WTC11 (cell line): ENCODE data around the gene TPM4. TPM values are rescaled to one million over a fixed set of nuclear protein-coding genes. Genes with fewer than 3 reads are reported as not detected.

ENCODE experiments used
- ATAC-seq: fragments of 200-7000 bp; cut with Tn5 transposase; 2 replicates; pipeline ENCODE4 v1.10.0; 2021; ENCODE audit warnings: mild to moderate bottlenecking, moderate library complexity
- CTCF ChIA-PET: fragments of 300-600 bp; sonication (Branson Sonifier 250); formaldehyde crosslinking; loops from one replicate; lab custom pipeline; 2021; ENCODE audit warnings: antibody characterized with exemption; lab: Charles Lee
- POLR2A ChIA-PET: fragments of 350-600 bp; sonication (Branson Sonifier 250); formaldehyde crosslinking; loops from one replicate; lab custom pipeline; 2021; ENCODE audit warnings: antibody characterized with exemption; lab: Charles Lee
- DNase-seq: peaks from one replicate; pipeline ENCODE4 v3.0.0; 2021; ENCODE audit warnings: low spot score
- H3K27ac Mint-ChIP-seq: 2 replicates; pipeline ENCODE4 v1.8.0; 2021; ENCODE audit warnings: mixed read lengths
- H3K27me3 Mint-ChIP-seq: 2 replicates; pipeline ENCODE4 v1.8.0; 2021; ENCODE audit warnings: low read depth, mild to moderate bottlenecking, moderate library complexity, mixed read lengths
- H3K36me3 Mint-ChIP-seq: 2 replicates; pipeline ENCODE4 v1.8.0; 2021; ENCODE audit warnings: mixed read lengths
- H3K4me1 Mint-ChIP-seq: 2 replicates; pipeline ENCODE4 v1.8.0; 2022; ENCODE audit warnings: mixed read lengths
- H3K4me3 Mint-ChIP-seq: 2 replicates; pipeline ENCODE4 v1.8.0; 2021; ENCODE audit warnings: mild to moderate bottlenecking, moderate library complexity, mixed read lengths
- H3K9me3 Mint-ChIP-seq: 2 replicates; pipeline ENCODE4 v1.8.0; 2021; ENCODE audit warnings: mixed read lengths
- ATF6 ChIP-seq: sonication (generic); formaldehyde crosslinking; IDR thresholded peaks from 2 replicates; pipeline ENCODE4 v1.8.1; 2023; ENCODE audit warnings: mild to moderate bottlenecking, missing genetic modification reagents
- E2F5 ChIP-seq: sonication (generic); formaldehyde crosslinking; IDR thresholded peaks from 2 replicates; pipeline ENCODE4 v1.8.1; 2022; ENCODE audit warnings: mild to moderate bottlenecking, moderate library complexity, missing genetic modification reagents
- ERG ChIP-seq: fragments of 250-450 bp; sonication (Bioruptor Pico); IDR thresholded peaks from 2 replicates; pipeline ENCODE4 v1.8.0; 2021; ENCODE audit warnings: mild to moderate bottlenecking
- ETV6 ChIP-seq: sonication (generic); formaldehyde crosslinking; IDR thresholded peaks from 2 replicates; pipeline ENCODE4 v1.8.1; 2022; ENCODE audit warnings: mild to moderate bottlenecking, missing genetic modification reagents
- FOXJ3 ChIP-seq: sonication (generic); formaldehyde crosslinking; IDR thresholded peaks from 2 replicates; pipeline ENCODE4 v1.9.0; 2021; ENCODE audit warnings: missing genetic modification reagents, mild to moderate bottlenecking, borderline replicate concordance
- GABPB1 ChIP-seq: sonication (generic); formaldehyde crosslinking; IDR thresholded peaks from 2 replicates; pipeline ENCODE4 v1.8.1; 2023; ENCODE audit warnings: mild to moderate bottlenecking, missing genetic modification reagents
- GRHL2 ChIP-seq: fragments of 250-450 bp; sonication (Bioruptor Pico); IDR thresholded peaks from 2 replicates; pipeline ENCODE4 v1.8.0; 2022; ENCODE audit warnings: mild to moderate bottlenecking, moderate library complexity; ENCODE audit not compliant: insufficient replicate concordance, severe bottlenecking
- GTF2I ChIP-seq: fragments of 250-450 bp; sonication (Bioruptor Pico); conservative IDR thresholded peaks from 2 replicates; pipeline ENCODE4 v1.4.0; 2021; ENCODE audit warnings: mild to moderate bottlenecking
- KAT7 ChIP-seq: sonication (generic); formaldehyde crosslinking; IDR thresholded peaks from 2 replicates; pipeline ENCODE4 v1.8.1; 2023; ENCODE audit warnings: missing genetic modification reagents, mild to moderate bottlenecking, borderline replicate concordance
- MAX ChIP-seq: sonication (generic); formaldehyde crosslinking; IDR thresholded peaks from 2 replicates; pipeline ENCODE4 v1.8.0; 2022; ENCODE audit warnings: mild to moderate bottlenecking, missing genetic modification reagents
- NFE2L1 ChIP-seq: sonication (generic); formaldehyde crosslinking; IDR thresholded peaks from 2 replicates; pipeline ENCODE4 v1.8.1; 2023; ENCODE audit warnings: missing genetic modification reagents
- NFYB ChIP-seq: sonication (generic); formaldehyde crosslinking; conservative IDR thresholded peaks from 2 replicates; pipeline ENCODE4 v1.8.0; 2022; ENCODE audit warnings: low read depth, missing genetic modification reagents
- RORB ChIP-seq: fragments of 250-450 bp; sonication (Bioruptor Pico); IDR thresholded peaks from 2 replicates; pipeline ENCODE4 v1.9.0; 2021; ENCODE audit warnings: mild to moderate bottlenecking
- SOX15 ChIP-seq: fragments of 250-450 bp; sonication (Bioruptor Pico); IDR thresholded peaks from 2 replicates; pipeline ENCODE4 v1.9.0; 2021; ENCODE audit warnings: mild to moderate bottlenecking
- TEAD4 ChIP-seq: sonication (generic); formaldehyde crosslinking; IDR thresholded peaks from 2 replicates; pipeline ENCODE4 v1.8.0; 2022; ENCODE audit warnings: mild to moderate bottlenecking, missing genetic modification reagents
- ZBTB21 ChIP-seq: sonication (generic); formaldehyde crosslinking; IDR thresholded peaks from 2 replicates; pipeline ENCODE4 v1.8.1; 2023; ENCODE audit warnings: mild to moderate bottlenecking, missing genetic modification reagents, borderline replicate concordance
- ZMAT4 ChIP-seq: fragments of 250-450 bp; sonication (Bioruptor Pico); IDR thresholded peaks from 2 replicates; pipeline ENCODE4 v1.9.0; 2021; ENCODE audit warnings: mild to moderate bottlenecking
- ZNF232 ChIP-seq: sonication (generic); formaldehyde crosslinking; IDR thresholded peaks from 2 replicates; pipeline ENCODE4 v1.8.0; 2022; ENCODE audit warnings: mild to moderate bottlenecking, missing genetic modification reagents
- ZNF263 ChIP-seq: sonication (generic); formaldehyde crosslinking; IDR thresholded peaks from 2 replicates; pipeline ENCODE4 v1.8.1; 2022; ENCODE audit warnings: low read depth, mild to moderate bottlenecking, moderate library complexity, missing genetic modification reagents
- ZNF317 ChIP-seq: sonication (generic); formaldehyde crosslinking; IDR thresholded peaks from 2 replicates; pipeline ENCODE4 v1.8.1; 2023; ENCODE audit warnings: low read depth, mild to moderate bottlenecking, moderate library complexity, missing genetic modification reagents, borderline replicate concordance
- ZNF396 ChIP-seq: fragments of 250-450 bp; sonication (Bioruptor Pico); IDR thresholded peaks from 2 replicates; pipeline ENCODE4 v1.8.0; 2021; ENCODE audit warnings: mild to moderate bottlenecking, moderate library complexity, borderline replicate concordance
- ZNF416 ChIP-seq: fragments of 250-450 bp; sonication (Bioruptor Pico); IDR thresholded peaks from 2 replicates; pipeline ENCODE4 v1.9.0; 2021; ENCODE audit warnings: mild to moderate bottlenecking, inconsistent platforms
- ZNF532 ChIP-seq: fragments of 250-450 bp; sonication (Bioruptor Pico); IDR thresholded peaks from 2 replicates; pipeline ENCODE4 v1.9.0; 2021; ENCODE audit warnings: mild to moderate bottlenecking, borderline replicate concordance
- ZNF671 ChIP-seq: fragments of 250-450 bp; sonication (Bioruptor Pico); IDR thresholded peaks from 2 replicates; pipeline ENCODE4 v1.8.0; 2021; ENCODE audit warnings: mild to moderate bottlenecking
- total RNA-seq: library from RNA; stranded (reverse); gene quantifications from 3 replicates; pipeline ENCODE4 v1.2.3, GENCODE V29; 2021

Gene TPM4
- total RNA-seq, 1 experiment from 2014 or later = 302 TPM

GRCh38 chr19:16039081-16039480 lies 37.2 kb upstream of the TPM4 start (continued):
- TF ChIP-seq E2F5 (CRISPR knock-in tag) = no peak
- TF ChIP-seq ZNF263 (CRISPR knock-in tag) = no peak
- no peak for TF ChIP-seq ZNF317 (CRISPR knock-in tag)
- TF ChIP-seq FOXJ3 = no peak

- Mint-ChIP-seq H3K9me3 (peaks cover 4% of the 10 kb centered on the region; the same call in 1 of the 2 replicates), H3K4me1 (0 out of 2 replicates have a peak, but pooled peaks cover 3% of the 10 kb centered on the region), H3K27ac (no peak overlapping the region), H3K36me3 (no peaks in the 10 kb centered on the region), H3K27me3 (peaks cover 8% of the 10 kb centered on the region), H3K4me3 (no peak overlapping the region)
- DNase-seq (no peak), ATAC-seq (no peak)
- POLR2A ChIA-PET = interaction anchor here (0.6 kb wide), 1 partner anchor 1652 kb away, joined by 3 read pairs; no protein-coding TSS in a partner anchor
- TF ChIP-seq GABPB1 (CRISPR knock-in tag) = no peak
- no peak for TF ChIP-seq ZNF396
- TF ChIP-seq ZMAT4 (CRISPR knock-in tag) = no peak
- TF ChIP-seq ZNF532 (CRISPR knock-in tag) = no peak
- TF ChIP-seq ZNF416 = no peak
- TF ChIP-seq ATF6 = no peak
- no peak for TF ChIP-seq NFYB (CRISPR knock-in tag)
- TF ChIP-seq KAT7 (CRISPR knock-in tag) = no peak
- no peak for TF ChIP-seq MAX (CRISPR knock-in tag)
- TF ChIP-seq NFE2L1 = no peak
- TF ChIP-seq ZNF671 (CRISPR knock-in tag) = no peak
- no peak for TF ChIP-seq ERG
- no peak for TF ChIP-seq SOX15 (CRISPR knock-in tag)
- TF ChIP-seq GRHL2 (CRISPR knock-in tag) = no peak
- TF ChIP-seq ZNF232 (CRISPR knock-in tag) = no peak
- TF ChIP-seq TEAD4 = no peak
- TF ChIP-seq ZBTB21 (CRISPR knock-in tag) = no peak
- TF ChIP-seq ETV6 (CRISPR knock-in tag) = no peak
- no peak for TF ChIP-seq GTF2I (CRISPR knock-in tag)
- TF ChIP-seq RORB (CRISPR knock-in tag) = no peak
- CTCF ChIA-PET = interaction anchor here (1.3 kb wide), 1 partner anchor 34 kb away, joined by 3 read pairs; no protein-coding TSS in a partner anchor
Measured at GRCh38 chr19:16039545-16039944, 36.8 kb upstream of the TPM4 start.
